Epidermal melanocyte (primary cell): ENCODE results near the gene LRRC71.
A peak's percentile ranks its signal among the peaks of the same experiment; 100 is the strongest.
"Not testable (repeated sequence)": the region's sequence is repeated elsewhere in the genome, so short reads cannot be mapped to it uniquely, and the experiment has no call there.

Experiments used
- DNase-seq: peaks from one replicate; pipeline ENCODE4 v3.0.0; 2011; ENCODE audit warnings: low spot score; ENCODE audit not compliant: insufficient read length

The LRRC71 gene

GRCh38 chr1:156926695-156927094, 6.3 kb downstream of the LRRC71 start:
- DNase-seq: not testable (repeated sequence)

GRCh38 chr1:156927215-156928042, 7.0 kb downstream of the LRRC71 start:
- DNase-seq: no peak

GRCh38 chr1:156928043-156928602, 7.7 kb downstream of the LRRC71 start:
- DNase-seq: no peak

GRCh38 chr1:156929596-156930238, 9.3 kb downstream of the LRRC71 start:
- DNase-seq: no peak

GRCh38 chr1:156930483-156930882, 10.1 kb downstream of the LRRC71 start:
- no peak for DNase-seq

- peak; percentile 38 for DNase-seq
Measured at GRCh38 chr1:156931211-156931952, 10.9 kb downstream of the LRRC71 start.

GRCh38 chr1:156931974-156932710, 11.7 kb downstream of the LRRC71 start:
- no peak for DNase-seq

GRCh38 chr1:156933136-156933535, 12.7 kb downstream of the LRRC71 start:
- DNase-seq: no peak

- DNase-seq: no peak
Measured at GRCh38 chr1:156935505-156936128, 15.2 kb downstream of the LRRC71 start.

GRCh38 chr1:156936191-156936590, 15.8 kb downstream of the LRRC71 start:
- DNase-seq: no peak

GRCh38 chr1:156936721-156937220, 16.3 kb downstream of the LRRC71 start:
- DNase-seq: no peak

GRCh38 chr1:156937883-156938282, 17.5 kb downstream of the LRRC71 start:
- DNase-seq: no peak

- DNase-seq: no peak
Measured at GRCh38 chr1:156938813-156939212, 18.4 kb downstream of the LRRC71 start.

- DNase-seq: no peak
Measured at GRCh38 chr1:156939786-156940334, 19.4 kb downstream of the LRRC71 start.

- no peak for DNase-seq
Measured at GRCh38 chr1:156941675-156942074, 21.2 kb downstream of the LRRC71 start.

- DNase-seq: no peak
Measured at GRCh38 chr1:156942176-156942575, 21.7 kb downstream of the LRRC71 start.

- DNase-seq: no peak
Measured at GRCh38 chr1:156942576-156942975, 22.1 kb downstream of the LRRC71 start.

GRCh38 chr1:156943756-156944155, 23.3 kb downstream of the LRRC71 start:
- no peak for DNase-seq

GRCh38 chr1:156944268-156944667, 23.8 kb downstream of the LRRC71 start:
- no peak for DNase-seq

- DNase-seq: no peak
Measured at GRCh38 chr1:156944848-156945247, 24.4 kb downstream of the LRRC71 start.
